Islet of Langerhans (tissue), 1 donor: Measurements from ENCODE around the gene PRC1.
"Not testable (repeated sequence)": the region's sequence is repeated elsewhere in the genome, so short reads cannot be mapped to it uniquely, and the experiment has no call there.

Experiments
- FAIRE-seq: peaks from one replicate; lab custom pipeline; 2011; peaks lifted over from hg19 to GRCh38; lab: Jason Lieb, UNC

Gene PRC1

GRCh38 chr15:90932660-90932991 is 61.7 kb downstream of the PRC1 start:
- FAIRE-seq = no peak

- FAIRE-seq = no peak
Measured at GRCh38 chr15:90931828-90932659, 62.3 kb downstream of the PRC1 start, which contains the start of gene HDDC3. Gene HDDC3 (minus strand): TSS chr15:90932549. CDS start chr15:90932540, 9 bp downstream.

- FAIRE-seq = no peak
Measured at GRCh38 chr15:90931575-90931827, 62.8 kb downstream of the PRC1 start.

GRCh38 chr15:90930861-90931574 is 63.3 kb downstream of the PRC1 start:
- FAIRE-seq = no peak

GRCh38 chr15:90929246-90930019 is 64.9 kb downstream of the PRC1 start:
- FAIRE-seq = no peak

GRCh38 chr15:90928106-90928505 is 66.2 kb downstream of the PRC1 start:
- not testable (repeated sequence) for FAIRE-seq

- FAIRE-seq = not testable (repeated sequence)
Measured at GRCh38 chr15:90926766-90927165, 67.6 kb downstream of the PRC1 start.

GRCh38 chr15:90924375-90924774 is 70.0 kb downstream of the PRC1 start:
- no peak for FAIRE-seq

- FAIRE-seq = not testable (repeated sequence)
Measured at GRCh38 chr15:90922712-90923322, 71.5 kb downstream of the PRC1 start.

GRCh38 chr15:90921887-90922286 is 72.4 kb downstream of the PRC1 start:
- FAIRE-seq = no peak

- FAIRE-seq = no peak
Measured at GRCh38 chr15:90918835-90919234, 75.5 kb downstream of the PRC1 start.

- FAIRE-seq = no peak
Measured at GRCh38 chr15:90918034-90918788, 76.1 kb downstream of the PRC1 start.

- no peak for FAIRE-seq
Measured at GRCh38 chr15:90917569-90917968, 76.8 kb downstream of the PRC1 start.

- no peak for FAIRE-seq
Measured at GRCh38 chr15:90916461-90916860, 77.9 kb downstream of the PRC1 start.
